Activated CD8-positive, alpha-beta T cell treated with anti-CD3 and anti-CD28 coated beads for 36 hours (primary cell): ENCODE measurements around the gene OR4K13. TPM values are rescaled to one million over a fixed set of nuclear protein-coding genes. Genes with fewer than 3 reads are reported as not detected.

ENCODE experiments used
- ATAC-seq: fragments of 200-7000 bp; cut with Tn5 transposase; one replicate; pipeline ENCODE4 v1.10.0; 2021; ENCODE audit warnings: mild to moderate bottlenecking, moderate library complexity
- CTCF ChIA-PET: fragments of 350-600 bp; sonication (Branson Sonifier 250); formaldehyde crosslinking; loops from one replicate; lab custom pipeline; 2021; ENCODE audit warnings: antibody characterized with exemption; lab: Charles Lee
- POLR2A ChIA-PET: fragments of 350-600 bp; sonication (Branson Sonifier 250); formaldehyde crosslinking; loops from one replicate; lab custom pipeline; 2021; ENCODE audit warnings: antibody characterized with exemption; lab: Charles Lee
- DNase-seq: peaks from one replicate; pipeline ENCODE4 v3.0.0-alpha.2; 2020
- H3K27ac Mint-ChIP-seq: one replicate; pipeline ENCODE4 v1.8.0; 2021; ENCODE audit warnings: mild to moderate bottlenecking, mixed read lengths
- H3K27me3 Mint-ChIP-seq: one replicate; pipeline ENCODE4 v1.8.0; 2021; ENCODE audit warnings: mixed read lengths
- H3K36me3 Mint-ChIP-seq: one replicate; pipeline ENCODE4 v1.8.0; 2021; ENCODE audit warnings: low read depth, mixed read lengths
- H3K4me1 Mint-ChIP-seq: one replicate; pipeline ENCODE4 v1.8.0; 2021; ENCODE audit warnings: low read depth, mixed read lengths
- H3K4me3 Mint-ChIP-seq: one replicate; pipeline ENCODE4 v1.8.0; 2021; ENCODE audit warnings: mild to moderate bottlenecking, moderate library complexity, mixed read lengths
- H3K9me3 Mint-ChIP-seq: one replicate; pipeline ENCODE4 v1.8.0; 2021; ENCODE audit warnings: mixed read lengths
- intact Hi-C: fragments of 100-400 bp; cut with micrococcal nuclease; formaldehyde crosslinking; loops from one replicate; pipeline ENCODE4 v1.10.0; 2022
- total RNA-seq, 2 experiments: library from RNA; stranded (reverse); gene quantifications; one replicate each; pipeline ENCODE4 v1.2.3, GENCODE V29; 2021
- TF ChIP-seq, protein P1 (sequence below): fragments of 200-600 bp; IDR thresholded peaks from one replicate; pipeline ENCODE4 v1.8.0; 2022; ENCODE audit warnings: antibody characterized with exemption, mild to moderate bottlenecking

The OR4K13 gene
- total RNA-seq, 2 experiments from 2014 or later, result not detected

DNA sequence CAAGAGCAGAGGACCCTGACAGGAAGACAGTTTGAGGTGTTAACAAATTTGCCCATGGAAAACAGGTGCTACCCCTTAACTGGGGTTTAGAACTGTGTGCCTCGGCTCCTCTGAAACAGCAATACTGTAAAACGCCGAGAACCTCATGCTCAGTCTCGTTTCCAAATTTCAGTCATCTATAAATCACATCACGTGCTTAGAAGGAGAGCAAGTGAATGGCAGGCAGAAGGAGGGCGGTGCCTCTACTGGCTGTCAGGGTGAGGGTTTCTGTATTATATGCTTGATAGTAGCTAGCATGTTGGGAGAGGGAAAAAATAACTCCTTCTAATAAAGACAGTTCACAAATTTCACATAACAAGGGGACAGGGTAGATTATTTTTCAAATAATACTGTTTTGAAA, 4.8 kb downstream of the OR4K13 start:
- no peaks in the 10 kb centered on the region for H3K4me1 Mint-ChIP-seq
- DNase-seq (no peak), ATAC-seq (no peak)
- POLR2A ChIA-PET, result no interaction called here
- CTCF ChIA-PET, result interaction anchor here (1.6 kb wide), 1 partner anchor 22 kb away, joined by 3 read pairs; no protein-coding TSS in a partner anchor
- TF ChIP-seq, protein P1, sequence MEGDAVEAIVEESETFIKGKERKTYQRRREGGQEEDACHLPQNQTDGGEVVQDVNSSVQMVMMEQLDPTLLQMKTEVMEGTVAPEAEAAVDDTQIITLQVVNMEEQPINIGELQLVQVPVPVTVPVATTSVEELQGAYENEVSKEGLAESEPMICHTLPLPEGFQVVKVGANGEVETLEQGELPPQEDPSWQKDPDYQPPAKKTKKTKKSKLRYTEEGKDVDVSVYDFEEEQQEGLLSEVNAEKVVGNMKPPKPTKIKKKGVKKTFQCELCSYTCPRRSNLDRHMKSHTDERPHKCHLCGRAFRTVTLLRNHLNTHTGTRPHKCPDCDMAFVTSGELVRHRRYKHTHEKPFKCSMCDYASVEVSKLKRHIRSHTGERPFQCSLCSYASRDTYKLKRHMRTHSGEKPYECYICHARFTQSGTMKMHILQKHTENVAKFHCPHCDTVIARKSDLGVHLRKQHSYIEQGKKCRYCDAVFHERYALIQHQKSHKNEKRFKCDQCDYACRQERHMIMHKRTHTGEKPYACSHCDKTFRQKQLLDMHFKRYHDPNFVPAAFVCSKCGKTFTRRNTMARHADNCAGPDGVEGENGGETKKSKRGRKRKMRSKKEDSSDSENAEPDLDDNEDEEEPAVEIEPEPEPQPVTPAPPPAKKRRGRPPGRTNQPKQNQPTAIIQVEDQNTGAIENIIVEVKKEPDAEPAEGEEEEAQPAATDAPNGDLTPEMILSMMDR, result no peak
- no peak overlapping the region for H3K4me3 Mint-ChIP-seq
- H3K9me3 Mint-ChIP-seq, result no peaks in the 10 kb centered on the region
- H3K27me3 Mint-ChIP-seq, result no peaks in the 10 kb centered on the region
- no peak overlapping the region for H3K27ac Mint-ChIP-seq
- intact Hi-C loops, result no loop called here
- no peaks in the 10 kb centered on the region for H3K36me3 Mint-ChIP-seq

DNA sequence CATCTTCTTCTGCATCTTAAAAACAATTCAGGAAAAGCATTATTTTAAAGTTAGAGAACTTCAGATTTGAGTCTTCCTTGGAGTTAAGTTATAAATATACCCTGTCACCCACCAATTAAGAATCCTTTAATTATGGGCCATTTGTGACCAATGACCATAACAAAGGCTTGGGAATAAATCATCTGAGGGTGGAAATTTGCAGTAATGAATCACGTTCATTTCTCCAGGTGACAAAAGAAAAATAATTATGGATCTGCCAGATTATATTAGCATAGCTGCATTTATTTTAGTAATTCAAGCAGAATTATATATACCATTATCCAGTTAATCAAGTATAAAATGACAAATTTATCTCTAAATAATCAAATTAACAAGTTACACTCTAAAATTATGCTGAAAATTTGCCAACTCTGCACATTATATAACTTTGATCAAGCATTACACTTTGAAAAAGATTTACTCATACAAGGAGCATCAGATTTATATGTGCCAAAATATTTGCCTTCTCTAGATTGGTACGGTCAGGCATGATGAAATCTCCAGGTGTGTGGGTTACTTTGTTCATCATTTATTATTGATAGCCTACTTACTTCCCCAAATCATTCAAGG, 16.5 kb downstream of the OR4K13 start, which contains the start of gene OR4K14:
Gene OR4K14, minus strand, starts transcription at position 51 of the 609 bp plus-strand sequence. CDS start 4,114 bp downstream, outside the sequence.
- H3K27ac Mint-ChIP-seq, result no peak within 1 kb of the TSS
- H3K36me3 Mint-ChIP-seq, result no peaks in the 10 kb centered on the region
- ChIA-PET POLR2A (no interaction called here), CTCF (no interaction called here)
- H3K27me3 Mint-ChIP-seq, result no peaks in the 10 kb centered on the region
- intact Hi-C loops, result no loop called here
- ATAC-seq (no peak), DNase-seq (no peak)
- no peaks in the 10 kb centered on the region for H3K4me1 Mint-ChIP-seq
- TF ChIP-seq, protein P1, result no peak
- no peak within 1 kb of the TSS for H3K4me3 Mint-ChIP-seq
- H3K9me3 Mint-ChIP-seq, result no peaks in the 10 kb centered on the region

DNA sequence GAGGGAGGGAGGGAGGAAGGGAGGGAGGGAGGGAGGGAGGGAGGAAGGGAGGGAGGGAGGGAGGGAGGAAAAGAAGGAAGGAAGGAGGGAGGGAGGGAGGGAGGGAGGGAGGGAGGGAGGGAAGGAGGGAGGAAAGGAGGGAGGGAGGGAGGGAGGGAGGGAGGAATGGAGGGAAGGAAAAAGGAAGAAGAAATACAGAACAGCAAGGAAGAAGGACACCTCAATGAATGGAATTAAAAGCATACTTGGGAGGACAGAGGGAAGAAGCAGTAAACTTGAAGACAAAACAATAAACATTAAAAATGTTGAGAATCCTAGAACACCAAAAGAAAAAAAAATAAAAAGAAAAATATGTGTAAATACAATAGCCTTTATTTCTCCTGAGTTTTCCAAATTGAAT, 27.7 kb downstream of the OR4K13 start:
- POLR2A ChIA-PET, result no interaction called here
- Mint-ChIP-seq H3K27me3 (no peaks in the 10 kb centered on the region), H3K4me1 (no peaks in the 10 kb centered on the region), H3K4me3 (no peak overlapping the region), H3K36me3 (no peaks in the 10 kb centered on the region), H3K9me3 (peaks cover 10% of the 10 kb centered on the region), H3K27ac (no peak overlapping the region)
- intact Hi-C loops, result no loop called here
- TF ChIP-seq, protein P1, result no peak
- ATAC-seq (no peak), DNase-seq (no peak)
- CTCF ChIA-PET, result no interaction called here

DNA sequence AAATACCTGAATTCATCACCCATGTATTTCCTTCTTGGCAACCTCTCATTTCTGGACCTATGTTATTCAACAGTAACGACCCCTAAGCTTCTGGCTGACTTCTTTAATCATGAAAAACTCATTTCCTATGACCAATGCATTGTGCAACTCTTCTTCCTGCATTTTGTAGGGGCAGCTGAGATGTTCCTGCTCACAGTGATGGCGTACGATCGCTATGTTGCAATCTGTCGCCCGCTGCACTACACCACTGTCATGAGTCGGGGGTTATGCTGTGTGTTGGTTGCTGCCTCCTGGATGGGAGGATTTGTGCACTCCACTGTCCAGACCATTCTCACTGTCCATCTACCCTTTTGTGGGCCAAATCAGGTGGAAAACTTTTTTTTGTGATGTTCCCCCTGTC, 33.5 kb downstream of the OR4K13 start:
- H3K4me1 Mint-ChIP-seq, result no peaks in the 10 kb centered on the region
- no peaks in the 10 kb centered on the region for H3K36me3 Mint-ChIP-seq
- intact Hi-C loops, result no loop called here
- POLR2A ChIA-PET, result no interaction called here
- no peak for ATAC-seq
- CTCF ChIA-PET, result no interaction called here
- H3K9me3 Mint-ChIP-seq, result peaks cover 4% of the 10 kb centered on the region
- H3K27ac Mint-ChIP-seq, result no peak overlapping the region
- H3K27me3 Mint-ChIP-seq, result peaks cover 2% of the 10 kb centered on the region
- TF ChIP-seq, protein P1, result no peak
- H3K4me3 Mint-ChIP-seq, result no peak overlapping the region
- DNase-seq, result no peak

DNA sequence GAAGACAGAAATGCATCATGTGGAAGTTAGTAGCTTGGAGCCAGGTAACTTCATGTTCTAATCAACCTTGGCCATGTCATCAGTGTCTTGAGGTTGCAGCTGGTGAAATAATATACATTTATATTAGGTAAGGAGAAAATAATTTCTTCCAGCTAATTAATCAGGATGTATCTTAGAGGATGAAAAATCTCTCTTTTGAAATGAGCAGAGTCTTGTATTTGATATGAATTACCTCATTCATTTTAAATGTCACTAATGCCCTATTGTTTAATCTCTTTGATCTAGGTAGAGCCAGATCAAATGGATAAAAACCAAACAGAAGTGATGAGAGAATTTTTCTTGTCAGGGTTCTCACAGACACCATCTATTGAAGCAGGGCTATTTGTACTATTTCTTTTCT, 34.0 kb downstream of the OR4K13 start, which contains the start of gene OR4Q2:
Gene OR4Q2, plus strand, starts transcription at position 301 of the 400 bp plus-strand sequence.
- H3K4me1 Mint-ChIP-seq, result no peaks in the 10 kb centered on the region
- H3K27me3 Mint-ChIP-seq, result peaks cover 2% of the 10 kb centered on the region
- intact Hi-C loops, result no loop called here
- POLR2A ChIA-PET, result no interaction called here
- H3K36me3 Mint-ChIP-seq, result no peaks in the 10 kb centered on the region
- CTCF ChIA-PET, result no interaction called here
- TF ChIP-seq, protein P1, result no peak
- peaks cover 4% of the 10 kb centered on the region for H3K9me3 Mint-ChIP-seq
- no peak within 1 kb of the TSS for H3K4me3 Mint-ChIP-seq
- no peak within 1 kb of the TSS for H3K27ac Mint-ChIP-seq
- no peak for DNase-seq
- ATAC-seq, result no peak
